Activated T-cell treated with anti-CD3 and anti-CD28 coated beads, Interleukin-2, amount 50 U/mL, for 24 hours (primary cell): ENCODE measurements around the gene NUDT1.

Experiments used
- DNase-seq: peaks from one replicate; pipeline ENCODE4 v3.0.0-alpha.2; 2020
- H3K27ac Mint-ChIP-seq: 2 replicates; pipeline ENCODE4 v1.8.0; 2020; ENCODE audit warnings: mild to moderate bottlenecking, mixed read lengths
- H3K27me3 Mint-ChIP-seq: 2 replicates; pipeline ENCODE4 v1.8.0; 2020; ENCODE audit warnings: mixed read lengths
- H3K36me3 Mint-ChIP-seq: 2 replicates; pipeline ENCODE4 v1.8.0; 2020; ENCODE audit warnings: low read depth, mixed read lengths
- H3K4me1 Mint-ChIP-seq: 2 replicates; pipeline ENCODE4 v1.8.0; 2020; ENCODE audit warnings: low read depth, mixed read lengths
- H3K4me3 Mint-ChIP-seq: 2 replicates; pipeline ENCODE4 v1.8.0; 2020; ENCODE audit warnings: mild to moderate bottlenecking, moderate library complexity, mixed read lengths
- H3K9me3 Mint-ChIP-seq: 2 replicates; pipeline ENCODE4 v1.8.0; 2020; ENCODE audit warnings: mixed read lengths

Gene NUDT1

GRCh38 chr7:2295936-2296620 is 54.1 kb downstream of the NUDT1 start:
- H3K27me3 Mint-ChIP-seq: no peaks in the 10 kb centered on the region
- H3K4me3 Mint-ChIP-seq: no peak overlapping the region
- no peak for DNase-seq
- H3K4me1 Mint-ChIP-seq: peaks cover 24% of the 10 kb centered on the region
- no peaks in the 10 kb centered on the region for H3K9me3 Mint-ChIP-seq
- no peaks in the 10 kb centered on the region for H3K36me3 Mint-ChIP-seq
- no peak overlapping the region for H3K27ac Mint-ChIP-seq

GRCh38 chr7:2296832-2297231 is 54.8 kb downstream of the NUDT1 start:
- DNase-seq: no peak
- peaks cover 30% of the 10 kb centered on the region for H3K4me1 Mint-ChIP-seq
- H3K9me3 Mint-ChIP-seq: no peaks in the 10 kb centered on the region
- H3K36me3 Mint-ChIP-seq: peaks cover 3% of the 10 kb centered on the region
- H3K27ac Mint-ChIP-seq: no peak overlapping the region
- H3K27me3 Mint-ChIP-seq: no peaks in the 10 kb centered on the region
- H3K4me3 Mint-ChIP-seq: no peak overlapping the region

DNA sequence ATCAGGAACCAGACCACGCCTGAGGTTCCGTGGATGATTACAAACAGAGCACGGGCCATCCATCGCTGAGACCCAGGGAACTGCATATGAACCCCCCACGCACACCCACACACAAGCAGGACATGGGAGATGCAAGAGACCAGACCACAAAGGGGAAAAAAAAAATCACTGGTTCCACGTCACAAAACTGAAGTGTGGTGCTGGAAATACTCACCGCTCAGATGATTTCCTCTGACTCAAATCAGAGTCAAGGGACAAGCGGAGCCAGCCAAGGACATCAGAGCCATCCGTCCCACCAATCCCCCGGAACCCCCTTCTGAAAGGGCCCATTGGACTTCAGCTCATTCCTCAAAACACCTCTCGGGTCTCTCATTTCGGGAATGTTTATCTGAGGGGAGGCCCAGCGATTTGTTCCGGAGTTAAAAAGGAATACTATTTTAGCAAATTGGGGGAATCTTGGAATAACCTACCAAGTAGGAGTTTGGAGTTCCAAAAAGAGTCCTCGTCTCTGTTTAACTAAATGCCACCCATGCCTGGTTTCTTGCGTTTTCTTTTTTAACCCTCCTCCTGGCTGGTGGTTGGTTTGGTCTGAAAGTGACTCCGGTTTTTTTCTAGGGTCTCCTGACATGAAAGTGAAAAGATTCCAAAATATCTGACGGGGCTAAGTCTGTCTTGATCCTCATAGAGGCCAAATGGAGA is 57.3 kb downstream of the NUDT1 start:
- H3K27me3 Mint-ChIP-seq: no peaks in the 10 kb centered on the region
- H3K4me1 Mint-ChIP-seq: peaks cover 30% of the 10 kb centered on the region
- H3K27ac Mint-ChIP-seq: peak overlapping the region; percentile 84
- no peaks in the 10 kb centered on the region for H3K9me3 Mint-ChIP-seq
- peak; percentile 32 for DNase-seq
- peak overlapping the region; percentile 39 for H3K4me3 Mint-ChIP-seq
- peaks cover 4% of the 10 kb centered on the region for H3K36me3 Mint-ChIP-seq

- H3K27ac Mint-ChIP-seq: peak overlapping the region; percentile 84
- no peaks in the 10 kb centered on the region for H3K27me3 Mint-ChIP-seq
- H3K4me3 Mint-ChIP-seq: peak overlapping the region; percentile 8
- no peaks in the 10 kb centered on the region for H3K9me3 Mint-ChIP-seq
- peaks cover 4% of the 10 kb centered on the region for H3K36me3 Mint-ChIP-seq
- peaks cover 30% of the 10 kb centered on the region for H3K4me1 Mint-ChIP-seq
- no peak for DNase-seq
Observed at GRCh38 chr7:2299870-2300512, 58.0 kb downstream of the NUDT1 start.
